GM12875 (cell line): Measurements from ENCODE around the gene USP20.

ENCODE experiments used
- H3K4me3 ChIP-seq: one replicate; pipeline ENCODE4 v1.5.1; 2011; ENCODE audit warnings: low read depth, low read length, control low read depth
- TF ChIP-seq, protein P1 (sequence below): IDR thresholded peaks from 2 replicates; pipeline ENCODE4 v1.5.1; 2011; ENCODE audit warnings: low read depth, mild to moderate bottlenecking, control low read depth, inconsistent platforms, low read length, moderate library complexity, borderline replicate concordance; ENCODE audit not compliant: insufficient read depth

USP20 gene

GRCh38 chr9:129868872-129869486, 33.7 kb downstream of the USP20 start:
- TF ChIP-seq, protein P1, sequence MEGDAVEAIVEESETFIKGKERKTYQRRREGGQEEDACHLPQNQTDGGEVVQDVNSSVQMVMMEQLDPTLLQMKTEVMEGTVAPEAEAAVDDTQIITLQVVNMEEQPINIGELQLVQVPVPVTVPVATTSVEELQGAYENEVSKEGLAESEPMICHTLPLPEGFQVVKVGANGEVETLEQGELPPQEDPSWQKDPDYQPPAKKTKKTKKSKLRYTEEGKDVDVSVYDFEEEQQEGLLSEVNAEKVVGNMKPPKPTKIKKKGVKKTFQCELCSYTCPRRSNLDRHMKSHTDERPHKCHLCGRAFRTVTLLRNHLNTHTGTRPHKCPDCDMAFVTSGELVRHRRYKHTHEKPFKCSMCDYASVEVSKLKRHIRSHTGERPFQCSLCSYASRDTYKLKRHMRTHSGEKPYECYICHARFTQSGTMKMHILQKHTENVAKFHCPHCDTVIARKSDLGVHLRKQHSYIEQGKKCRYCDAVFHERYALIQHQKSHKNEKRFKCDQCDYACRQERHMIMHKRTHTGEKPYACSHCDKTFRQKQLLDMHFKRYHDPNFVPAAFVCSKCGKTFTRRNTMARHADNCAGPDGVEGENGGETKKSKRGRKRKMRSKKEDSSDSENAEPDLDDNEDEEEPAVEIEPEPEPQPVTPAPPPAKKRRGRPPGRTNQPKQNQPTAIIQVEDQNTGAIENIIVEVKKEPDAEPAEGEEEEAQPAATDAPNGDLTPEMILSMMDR, result no peak
- H3K4me3 ChIP-seq, result no peak overlapping the region

DNA sequence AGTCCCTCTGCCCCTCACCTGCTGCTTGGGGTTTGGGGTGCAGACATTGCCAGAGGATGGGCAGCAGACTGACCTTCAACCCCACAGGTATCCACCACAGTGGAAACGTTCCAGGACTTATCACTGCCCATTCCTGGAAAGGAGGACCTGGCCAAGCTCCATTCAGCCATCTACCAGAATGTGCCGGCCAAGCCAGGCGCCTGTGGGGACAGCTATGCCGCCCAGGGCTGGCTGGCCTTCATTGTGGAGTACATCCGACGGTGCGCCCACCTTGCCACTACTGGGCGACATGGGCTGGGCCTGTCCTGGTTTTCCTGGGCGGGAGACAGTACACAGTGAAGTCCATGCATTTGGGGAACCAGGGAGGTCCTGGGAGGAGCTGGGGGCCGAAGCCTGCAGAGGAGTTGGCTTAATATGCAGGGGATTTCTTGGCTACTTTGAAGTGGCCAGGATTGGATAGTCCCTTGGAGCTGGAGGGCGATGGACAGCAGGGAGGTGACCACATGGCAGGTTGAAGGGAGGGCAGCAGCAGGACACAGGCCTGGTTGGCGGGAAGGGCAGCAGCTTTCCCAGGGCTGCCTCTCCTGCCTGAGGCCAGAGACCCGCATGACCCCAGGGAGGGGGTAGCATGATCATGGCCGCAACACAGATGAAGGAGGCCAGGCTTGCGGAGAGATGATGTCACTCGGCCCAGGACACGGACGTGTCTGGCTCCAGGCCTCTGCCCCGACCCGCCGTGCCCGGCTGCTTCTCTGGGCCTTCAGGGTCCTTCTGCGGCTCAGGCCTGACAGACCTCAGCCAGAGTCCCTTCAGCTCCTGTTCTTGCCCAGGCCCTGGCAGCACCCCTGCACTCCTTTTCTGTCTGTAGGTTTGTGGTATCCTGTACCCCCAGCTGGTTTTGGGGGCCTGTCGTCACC, 34.6 kb downstream of the USP20 start:
- H3K4me3 ChIP-seq, result no peak overlapping the region
- TF ChIP-seq, protein P1, result no peak

GRCh38 chr9:129871046-129871445, 35.8 kb downstream of the USP20 start:
- H3K4me3 ChIP-seq, result no peak overlapping the region
- TF ChIP-seq, protein P1, result no peak

DNA sequence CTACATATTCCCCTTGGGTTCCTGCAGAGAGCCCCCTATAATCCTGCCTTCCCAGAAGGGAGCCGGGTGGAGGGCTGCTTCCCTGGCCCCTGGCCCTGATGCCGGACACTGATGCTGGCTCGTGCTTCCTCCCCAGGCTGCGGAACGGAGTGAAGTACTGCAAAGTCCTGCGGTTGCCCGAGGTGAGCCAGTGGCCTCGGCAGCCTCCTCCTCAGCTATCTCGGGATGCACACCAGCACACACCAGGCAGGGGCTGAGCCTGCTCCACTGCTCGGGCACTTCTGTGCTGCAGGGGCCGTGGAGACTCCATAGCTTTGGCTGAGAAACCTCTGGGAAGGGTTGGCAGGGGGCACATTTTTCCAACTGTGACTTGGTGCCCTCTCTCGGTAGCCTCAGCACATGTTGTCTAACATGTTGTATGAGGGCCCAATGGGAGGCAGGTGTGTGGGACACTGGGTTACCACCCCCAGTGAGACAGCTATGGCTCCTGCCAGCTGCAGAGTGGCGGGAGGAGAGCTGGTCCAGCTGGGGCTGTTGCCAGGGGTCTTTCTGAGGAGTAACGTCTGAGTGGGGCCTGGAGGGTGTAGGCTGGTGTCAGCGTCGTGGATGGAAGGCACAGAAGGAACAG, 38.4 kb downstream of the USP20 start:
- TF ChIP-seq, protein P1, result no peak
- H3K4me3 ChIP-seq, result no peak overlapping the region

GRCh38 chr9:129874261-129875101, 39.2 kb downstream of the USP20 start:
- no peak overlapping the region for H3K4me3 ChIP-seq
- TF ChIP-seq, protein P1, result no peak

DNA sequence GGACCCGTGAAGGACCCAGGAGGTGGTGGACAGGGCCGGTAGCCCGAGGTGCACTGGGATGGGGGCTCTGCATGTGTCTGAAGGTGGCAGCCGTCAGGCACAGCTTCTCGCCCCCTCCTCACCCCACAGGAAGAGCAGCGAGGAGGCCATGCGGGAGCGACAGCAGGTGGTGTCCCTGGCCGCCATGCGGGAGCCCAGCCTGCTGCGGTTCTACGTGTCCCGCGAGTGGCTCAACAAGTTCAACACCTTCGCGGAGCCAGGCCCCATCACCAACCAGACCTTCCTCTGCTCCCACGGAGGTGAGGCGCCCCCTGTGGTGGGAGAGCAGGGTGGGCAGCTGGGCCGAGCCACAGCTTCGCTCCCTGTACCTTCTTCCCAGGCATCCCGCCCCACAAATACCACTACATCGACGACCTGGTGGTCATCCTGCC, 39.9 kb downstream of the USP20 start:
- no peak overlapping the region for H3K4me3 ChIP-seq
- TF ChIP-seq, protein P1, result peak; percentile 24; the same call in 1 of the 2 replicates
